ENCODE data around the gene SIRPB2.

SIRPB2 gene

GRCh38 chr20:1443085-1443484 lies 48.1 kb downstream of the SIRPB2 start:
- no peak for TF ChIP-seq CTCF (IDR thresholded peaks at IDR 0.05; ENCODE audit: insufficient read depth, missing control alignments)
- FAIRE-seq: no peak
- DNase-seq (ENCODE audit: insufficient read length, low spot score): no peak

- no peak for FAIRE-seq
- TF ChIP-seq CTCF (IDR thresholded peaks at IDR 0.05; ENCODE audit: insufficient read depth, missing control alignments): no peak
- DNase-seq (ENCODE audit: insufficient read length, low spot score): no peak
Measured at GRCh38 chr20:1442304-1442703, 48.9 kb downstream of the SIRPB2 start.

- no peak for TF ChIP-seq CTCF (IDR thresholded peaks at IDR 0.05; ENCODE audit: insufficient read depth, missing control alignments)
- FAIRE-seq (no peak), DNase-seq (ENCODE audit: insufficient read length, low spot score) (no peak)
Measured at GRCh38 chr20:1441133-1441532, 50.1 kb downstream of the SIRPB2 start.

DNA sequence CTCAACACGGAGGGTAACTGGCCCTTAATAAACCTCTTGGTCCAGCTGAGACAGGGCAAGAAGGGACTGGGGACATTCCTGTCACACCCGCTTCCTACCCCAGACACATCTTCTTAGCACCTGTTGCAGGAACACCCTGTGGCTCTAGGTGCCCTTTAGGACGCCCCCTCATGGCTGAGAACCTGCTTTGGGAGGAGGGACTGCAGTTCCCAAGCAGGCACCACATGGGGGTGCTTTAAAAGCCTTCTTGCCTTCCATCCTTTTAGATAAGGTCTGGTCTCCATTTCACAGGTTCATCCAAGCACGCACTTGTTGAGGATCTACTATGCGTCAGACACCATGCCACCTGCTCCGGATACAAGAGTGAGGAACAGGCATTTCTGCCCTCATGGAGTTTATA lies 51.2 kb downstream of the SIRPB2 start:
- FAIRE-seq: no peak
- TF ChIP-seq CTCF (IDR thresholded peaks at IDR 0.05; ENCODE audit: insufficient read depth, missing control alignments): peak; percentile 13
- DNase-seq (ENCODE audit: insufficient read length, low spot score): no peak

DNA sequence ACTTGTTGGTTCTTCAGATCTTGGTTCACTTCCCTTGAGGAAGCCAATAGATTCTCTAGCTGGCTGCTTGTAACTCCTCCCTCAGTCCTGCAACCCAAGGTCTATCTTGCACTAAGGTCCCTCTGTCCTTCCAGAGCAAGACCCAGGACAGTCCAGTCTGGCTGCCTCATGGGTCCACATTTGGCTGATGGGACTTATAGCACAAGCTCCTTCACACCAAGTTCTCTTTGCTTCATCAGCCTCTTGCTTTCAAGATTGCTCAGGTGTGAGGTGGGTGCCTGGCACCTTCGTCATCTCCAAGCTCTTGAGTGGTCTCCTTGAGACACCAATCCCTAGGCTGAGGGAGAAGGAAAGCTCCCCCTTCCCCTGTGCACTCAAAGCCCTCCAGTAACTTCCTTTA lies 52.9 kb downstream of the SIRPB2 start:
- DNase-seq (ENCODE audit: insufficient read length, low spot score) (no peak), FAIRE-seq (no peak)
- no peak for TF ChIP-seq CTCF (IDR thresholded peaks at IDR 0.05; ENCODE audit: insufficient read depth, missing control alignments)

DNA sequence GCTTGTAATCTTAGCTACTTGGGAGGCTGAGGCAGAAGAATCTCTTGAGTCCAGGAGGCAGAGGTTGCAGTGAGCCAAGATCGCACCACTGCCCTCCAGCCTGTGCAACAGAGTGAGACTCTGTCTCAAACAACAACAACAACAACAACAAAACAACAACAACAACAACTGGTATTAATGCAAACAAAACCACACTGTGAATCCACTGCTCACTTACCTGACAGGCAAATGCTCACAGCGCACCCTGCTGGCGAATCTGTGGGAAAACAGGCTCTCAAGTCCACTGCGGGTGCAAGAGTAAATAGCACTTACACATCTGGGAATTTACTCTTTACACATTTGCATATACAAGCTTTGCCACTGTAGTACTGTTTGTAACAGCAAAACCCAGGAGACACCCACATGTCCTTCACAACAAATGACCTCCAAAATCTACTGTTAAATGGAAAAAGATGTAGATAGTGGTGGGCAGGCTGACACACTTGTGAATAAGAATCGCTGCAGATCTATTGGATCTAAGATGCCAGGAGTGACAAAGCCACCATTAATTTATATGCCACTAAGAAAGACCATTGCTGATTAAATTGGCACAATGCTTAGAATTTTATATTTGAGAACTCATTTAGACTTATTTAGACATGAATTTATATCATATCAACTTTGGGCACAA lies 53.9 kb downstream of the SIRPB2 start:
- DNase-seq (ENCODE audit: insufficient read length, low spot score) (peak; percentile 25), FAIRE-seq (no peak)
- peak; percentile 91 for TF ChIP-seq CTCF (IDR thresholded peaks at IDR 0.05; ENCODE audit: insufficient read depth, missing control alignments)

DNA sequence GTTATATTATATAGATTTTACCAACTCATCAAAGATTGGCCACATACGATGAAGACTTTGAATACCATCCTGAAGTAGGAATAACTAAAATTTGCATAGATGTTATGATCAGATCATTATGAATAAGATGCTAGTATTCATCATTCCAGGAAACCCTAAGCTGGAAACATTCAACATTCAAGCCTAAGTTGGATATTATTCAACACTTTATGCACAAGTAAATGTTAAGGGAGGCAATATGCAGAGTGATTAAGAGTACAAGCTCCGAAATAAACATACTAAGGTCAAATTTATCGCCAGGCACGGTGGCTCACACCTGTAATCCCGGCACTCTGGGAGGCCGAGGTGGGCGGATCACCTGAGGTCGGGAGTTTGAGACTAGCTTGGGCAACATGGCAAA lies 55.0 kb downstream of the SIRPB2 start:
- no peak for TF ChIP-seq CTCF (IDR thresholded peaks at IDR 0.05; ENCODE audit: insufficient read depth, missing control alignments)
- no peak for DNase-seq (ENCODE audit: insufficient read length, low spot score)
- FAIRE-seq: no peak

Measured in D721Med (cell line).